GM19043 (cell line): ENCODE measurements around the gene TBC1D2.

Source experiments
- ATAC-seq: cut with Tn5 transposase; IDR thresholded peaks from one replicate; pipeline ENCODE4 v1.9.1; 2021; ENCODE audit warnings: low read depth; ENCODE audit not compliant: unreplicated experiment

Gene TBC1D2

GRCh38 chr9:98219364-98219716, 36.1 kb downstream of the TBC1D2 start:
- no peak for ATAC-seq

GRCh38 chr9:98218562-98219363, 36.7 kb downstream of the TBC1D2 start:
- no peak for ATAC-seq

DNA sequence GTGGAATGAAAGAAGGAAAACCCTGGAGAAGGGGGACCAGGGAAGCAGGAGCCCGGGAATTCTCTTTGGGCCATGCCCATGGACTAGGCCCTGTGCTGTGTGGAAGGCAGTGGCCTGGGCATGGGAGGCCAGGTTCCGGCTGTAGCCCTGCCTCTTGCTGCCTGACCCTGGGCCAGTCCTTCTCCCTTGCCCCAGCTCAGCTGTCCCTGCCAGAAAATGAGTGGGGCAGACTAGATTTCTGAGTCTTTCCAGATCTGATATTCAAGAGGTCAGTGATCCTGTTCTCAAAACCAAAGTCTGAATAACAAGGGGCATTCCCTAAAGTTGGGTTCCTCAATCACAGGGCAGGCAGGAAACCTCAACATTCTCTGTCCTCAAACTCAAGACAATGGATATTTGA, 38.2 kb downstream of the TBC1D2 start:
- no peak for ATAC-seq

DNA sequence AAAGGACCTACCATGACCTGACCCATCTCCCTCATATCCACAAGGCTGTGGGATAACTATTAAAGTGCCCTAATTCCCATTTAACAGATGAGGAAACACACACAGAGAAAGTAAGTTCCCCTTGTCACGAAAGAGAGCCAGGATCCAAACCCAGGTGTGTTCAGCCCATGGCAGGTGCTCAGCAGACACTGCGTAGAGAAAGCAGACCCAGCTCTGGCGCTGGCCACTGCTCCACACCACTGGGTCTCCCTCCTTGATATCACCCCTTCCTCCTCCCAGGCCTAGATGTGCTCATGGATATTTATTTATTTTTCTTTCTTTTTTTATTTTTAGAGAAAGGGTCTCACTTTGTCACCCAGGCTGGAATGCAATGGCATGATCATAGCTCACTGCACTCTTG, 39.1 kb downstream of the TBC1D2 start:
- no peak for ATAC-seq

DNA sequence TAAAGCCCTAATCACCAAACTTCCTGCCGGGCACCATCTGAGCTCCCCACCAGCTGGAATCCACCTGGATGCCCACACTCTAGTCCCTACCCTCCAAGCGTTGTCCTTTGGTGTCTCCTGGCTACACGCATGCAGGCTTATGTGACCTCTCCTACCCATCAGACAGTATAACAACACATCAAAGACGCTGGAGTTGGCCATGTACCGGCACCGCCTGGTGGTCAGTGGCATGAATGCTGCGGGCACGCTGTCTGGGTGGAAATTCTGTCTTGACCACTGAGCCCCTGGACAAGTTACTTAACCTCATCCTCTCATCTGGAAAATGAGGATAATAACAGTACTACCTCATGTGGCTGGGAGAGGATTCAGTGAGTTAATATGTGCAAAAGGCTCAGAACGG, 39.6 kb downstream of the TBC1D2 start:
- no peak for ATAC-seq

DNA sequence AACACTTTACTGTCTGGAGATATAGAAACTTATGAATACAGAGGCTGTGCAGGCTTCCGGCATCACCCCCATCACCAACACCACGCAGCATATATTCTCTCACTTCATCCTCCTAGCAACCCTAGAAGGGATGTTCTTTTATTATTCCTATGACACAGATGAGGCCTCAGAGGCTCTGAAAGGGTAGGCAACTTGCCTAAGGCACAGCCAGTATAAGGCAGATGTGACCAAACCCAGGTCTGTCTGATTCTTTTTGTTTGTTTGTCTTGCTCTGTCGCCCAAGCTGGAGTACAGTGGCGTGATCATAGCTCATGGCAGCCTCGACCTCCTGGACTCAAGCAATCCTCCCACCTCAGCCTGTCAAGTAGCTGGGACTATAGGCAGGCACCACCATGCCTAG, 40.2 kb downstream of the TBC1D2 start:
- no peak for ATAC-seq

DNA sequence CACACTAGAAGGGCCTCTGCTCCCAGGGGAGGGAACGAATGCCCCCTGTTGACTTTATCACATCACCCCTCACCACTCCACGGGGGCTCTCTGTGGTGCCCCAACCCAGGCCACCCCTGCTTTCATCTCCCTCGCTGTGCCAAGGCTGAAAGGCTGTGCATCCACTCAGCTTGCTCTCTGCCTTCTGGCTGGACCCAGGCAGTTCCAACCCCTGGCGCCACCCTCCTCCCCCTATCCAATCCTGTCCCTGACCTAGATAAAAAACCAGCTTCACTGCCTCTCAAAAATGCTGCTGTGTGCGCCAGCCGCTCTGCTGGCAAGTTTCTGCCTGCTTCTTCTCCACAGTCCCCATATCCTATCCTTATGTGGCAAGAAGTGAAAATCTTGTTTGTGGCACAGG, 40.6 kb downstream of the TBC1D2 start:
- ATAC-seq = no peak

DNA sequence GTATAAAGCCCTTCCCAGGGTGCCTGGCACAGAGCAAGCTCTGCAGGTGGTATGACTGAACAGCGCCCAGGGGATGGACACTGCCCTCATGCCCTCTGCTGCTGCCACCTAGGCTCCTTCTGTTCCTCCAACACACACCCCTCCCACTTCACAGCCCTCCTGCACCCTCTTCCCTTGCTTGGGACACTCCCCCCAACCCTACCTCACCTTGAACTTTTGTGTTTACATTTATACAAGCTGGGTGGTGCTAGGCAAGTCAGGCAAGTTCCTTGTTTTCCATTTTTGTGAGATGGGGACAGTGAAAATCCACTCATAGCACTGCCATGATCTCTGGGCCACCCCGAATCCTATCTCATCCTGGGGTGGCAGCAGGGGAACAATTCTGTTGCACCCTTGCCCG, 44.2 kb downstream of the TBC1D2 start:
- ATAC-seq = no peak

- ATAC-seq = no peak
Observed at GRCh38 chr9:98210435-98210834, 45.0 kb downstream of the TBC1D2 start.

DNA sequence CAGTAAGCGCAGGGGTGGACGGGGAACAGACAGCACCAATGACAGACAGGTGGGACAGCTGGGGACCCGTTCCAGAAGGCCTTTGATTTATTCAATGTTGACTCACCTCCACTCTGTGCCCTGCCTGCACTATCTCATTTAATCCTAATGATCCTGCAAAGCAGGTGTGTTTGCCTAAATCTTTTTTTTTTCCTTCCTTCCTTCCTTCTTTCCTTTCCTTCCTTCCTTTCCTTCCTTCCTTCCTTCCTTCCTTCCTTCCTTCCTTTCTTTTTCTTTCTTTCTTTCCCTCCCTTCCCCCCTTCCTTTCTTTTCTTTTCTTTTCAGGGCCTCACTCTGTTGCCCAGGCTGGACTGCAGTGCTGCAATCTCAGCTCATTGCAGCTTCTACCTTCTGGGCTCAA, 45.9 kb downstream of the TBC1D2 start:
- ATAC-seq = no peak

DNA sequence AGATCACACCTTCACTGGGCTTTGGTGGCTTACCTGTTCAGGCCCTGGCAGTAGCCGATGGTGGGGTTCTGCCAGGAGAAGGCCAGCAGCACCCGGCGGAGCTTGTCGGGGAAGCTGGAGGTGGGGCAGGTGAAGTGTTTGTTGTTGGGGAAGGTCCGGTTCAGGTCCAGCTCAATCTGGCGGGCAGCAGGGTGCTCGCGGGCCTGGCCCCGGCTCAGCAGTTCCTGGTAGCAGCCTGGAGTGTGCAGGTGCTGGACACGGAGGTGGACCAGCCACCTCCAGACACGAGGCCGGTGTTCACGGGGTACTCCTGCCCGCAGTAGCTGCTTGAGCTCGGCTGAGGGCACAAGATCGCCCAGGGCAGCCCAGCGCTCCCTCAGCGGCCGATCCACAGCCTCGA, 46.8 kb downstream of the TBC1D2 start:
- no peak for ATAC-seq

GRCh38 chr9:98207606-98208005, 47.8 kb downstream of the TBC1D2 start:
- ATAC-seq = no peak

GRCh38 chr9:98206754-98207153, 48.7 kb downstream of the TBC1D2 start:
- ATAC-seq = no peak

- ATAC-seq = no peak
Observed at GRCh38 chr9:98204692-98205091, 50.8 kb downstream of the TBC1D2 start.

GRCh38 chr9:98203153-98203552, 52.3 kb downstream of the TBC1D2 start:
- ATAC-seq = no peak

- no peak for ATAC-seq
Observed at GRCh38 chr9:98202252-98202651, 53.2 kb downstream of the TBC1D2 start.

- no peak for ATAC-seq
Observed at GRCh38 chr9:98201749-98202148, 53.7 kb downstream of the TBC1D2 start.

DNA sequence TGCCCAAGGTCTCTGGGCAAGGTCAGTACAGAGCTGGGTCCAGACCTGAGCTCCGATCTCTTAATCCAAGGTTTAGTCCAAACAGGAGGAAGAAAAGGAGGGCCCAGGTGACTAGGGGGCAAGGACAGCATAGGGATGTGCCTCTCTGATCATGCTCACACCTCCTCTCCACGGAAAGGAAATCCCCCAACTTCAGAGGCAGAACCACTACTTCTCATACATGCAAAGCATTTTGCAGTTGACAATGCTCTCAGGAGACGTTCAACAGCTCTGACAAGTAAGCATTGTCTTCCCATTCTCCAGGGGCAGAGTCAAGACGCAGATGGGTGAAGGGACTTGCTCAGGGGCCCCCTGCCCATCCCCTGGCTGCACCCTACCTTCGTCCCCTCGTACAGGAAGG, 54.3 kb downstream of the TBC1D2 start:
- ATAC-seq = no peak

- ATAC-seq = no peak
Observed at GRCh38 chr9:98199388-98200033, 55.9 kb downstream of the TBC1D2 start.

- ATAC-seq = no peak
Observed at GRCh38 chr9:98195671-98196070, 59.8 kb downstream of the TBC1D2 start.

DNA sequence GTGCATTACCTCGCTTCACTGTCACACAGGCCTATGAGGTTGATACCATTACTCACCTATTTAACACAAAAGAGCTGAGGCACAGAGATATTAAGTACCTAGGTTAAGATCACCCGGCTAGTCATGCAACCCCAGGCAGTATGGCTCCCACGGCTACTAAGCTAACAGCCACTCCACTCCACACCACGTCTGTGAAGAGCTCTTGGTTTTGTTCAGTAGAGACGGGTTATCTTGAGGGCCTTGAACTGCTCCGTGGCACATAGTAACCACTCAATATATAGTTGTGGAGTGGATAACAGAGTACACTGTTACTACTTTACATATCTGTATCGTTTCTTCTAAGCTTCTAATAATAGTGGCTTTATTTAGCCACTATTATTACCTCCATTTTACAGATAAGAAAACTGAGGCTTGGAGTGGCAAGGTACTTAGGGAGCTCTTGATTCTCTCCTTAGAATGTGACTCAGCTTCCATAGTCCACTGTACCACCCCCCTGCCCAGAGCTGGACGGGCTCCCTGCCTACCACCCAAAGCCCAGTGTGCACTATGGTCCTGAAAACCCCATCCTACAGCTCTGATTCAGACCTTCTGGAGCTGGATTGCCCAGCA, 62.0 kb downstream of the TBC1D2 start:
- ATAC-seq = no peak
